H1 (cell line): Measurements from ENCODE around the gene PDE8B. TPM values are rescaled to one million over a fixed set of nuclear protein-coding genes. Genes with fewer than 3 reads are reported as not detected.
A peak's percentile ranks its signal among the peaks of the same experiment; 100 is the strongest.

Source experiments
- CTCF ChIA-PET: fragments of 300-600 bp; sonication (Branson Sonifier 250); formaldehyde crosslinking; loops from one replicate; lab custom pipeline; 2021; ENCODE audit not compliant: partially characterized antibody; lab: Charles Lee
- POLR2A ChIA-PET: fragments of 300-600 bp; sonication (Branson Sonifier 250); formaldehyde crosslinking; loops from one replicate; lab custom pipeline; 2021; ENCODE audit warnings: inconsistent platforms; ENCODE audit not compliant: partially characterized antibody; lab: Charles Lee
- DNase-seq, 2 experiments: peaks; one replicate each; pipeline versions ENCODE4 v3.0.0 to v3.0.0-alpha.2; 2010 to 2022; ENCODE audit warnings: low spot score in 2 of 2, low read depth in 1 of 2, mixed read lengths in 1 of 2
- FAIRE-seq: peaks from 2 replicates; lab custom pipeline; 2011; peaks lifted over from hg19 to GRCh38; lab: Jason Lieb, UNC
- H2AFZ ChIP-seq: 2 replicates; pipeline ENCODE4 v1.8.1; 2012; ENCODE audit warnings: low read length, inconsistent platforms
- H2AK5ac ChIP-seq: 2 replicates; pipeline ENCODE4 v1.6.1; 2013; ENCODE audit warnings: low read depth, low read length
- H2BK120ac ChIP-seq: replicated peaks from 2 replicates; pipeline ENCODE3; 2013; ENCODE audit warnings: low read depth, low read length, inconsistent platforms
- H2BK12ac ChIP-seq: 2 replicates; pipeline ENCODE4 v1.6.1; 2013; ENCODE audit warnings: low read depth, low read length
- H2BK15ac ChIP-seq: 2 replicates; pipeline ENCODE4 v1.6.1; 2013; ENCODE audit warnings: low read length
- H2BK20ac ChIP-seq: 2 replicates; pipeline ENCODE4 v1.6.1; 2013; ENCODE audit warnings: low read length
- H2BK5ac ChIP-seq: 2 replicates; pipeline ENCODE4 v1.6.1; 2013; ENCODE audit warnings: low read depth, low read length
- H3K14ac ChIP-seq: 2 replicates; pipeline ENCODE4 v1.6.1; 2013; ENCODE audit warnings: inconsistent platforms; ENCODE audit not compliant: insufficient read length
- H3K18ac ChIP-seq: 2 replicates; pipeline ENCODE4 v1.6.1; 2013; ENCODE audit warnings: low read length; ENCODE audit errors: extremely low read depth
- H3K23ac ChIP-seq: 2 replicates; pipeline ENCODE4 v1.6.1; 2013; ENCODE audit warnings: inconsistent platforms; ENCODE audit not compliant: insufficient read length
- H3K23me2 ChIP-seq: 2 replicates; pipeline ENCODE4 v1.6.1; 2013; ENCODE audit warnings: low read depth, low read length
- H3K27ac ChIP-seq: 2 replicates; pipeline ENCODE4 v1.6.1; 2011; ENCODE audit warnings: low read depth, low read length, inconsistent platforms
- H3K27me3 ChIP-seq, 4 experiments: replicated peaks in 1 of 4; 1 replicate in 1 of 4; 2 replicates in 3 of 4; pipeline versions ENCODE4 v1.6.1 to v1.8.1; 2011 to 2013; ENCODE audit warnings: low read length in 3 of 4, mild to moderate bottlenecking in 3 of 4, inconsistent platforms in 2 of 4, mixed read lengths in 2 of 4, moderate library complexity in 1 of 4; ENCODE audit not compliant: control insufficient read depth in 3 of 4, insufficient read depth in 3 of 4; ENCODE audit errors: extremely low read depth in 1 of 4
- H3K36me3 ChIP-seq, 4 experiments: 2 replicates each; pipeline versions ENCODE4 v1.6.1 to v1.8.1; 2011 to 2013; ENCODE audit warnings: mild to moderate bottlenecking in 4 of 4, low read length in 3 of 4, moderate library complexity in 2 of 4, control low read depth in 1 of 4, inconsistent platforms in 1 of 4; ENCODE audit not compliant: insufficient read depth in 4 of 4, control insufficient read depth in 2 of 4
- H3K4ac ChIP-seq: replicated peaks from 2 replicates; pipeline ENCODE3; 2013; ENCODE audit warnings: low read length, low read depth, mixed read lengths, inconsistent platforms; ENCODE audit not compliant: insufficient read length
- H3K4me1 ChIP-seq, 4 experiments: replicated peaks in 1 of 4; 1 replicate in 1 of 4; 2 replicates in 3 of 4; pipeline versions ENCODE4 v1.6.1 to v1.8.1; 2011 to 2013; ENCODE audit warnings: low read length in 3 of 4, inconsistent platforms in 2 of 4, mixed read lengths in 1 of 4; ENCODE audit not compliant: insufficient read depth in 4 of 4, control insufficient read depth in 3 of 4
- H3K4me2 ChIP-seq, 2 experiments: 2 replicates each; pipeline versions ENCODE4 v1.6.1 to v1.8.1; 2011 to 2013; ENCODE audit warnings: low read depth in 2 of 2, low read length in 2 of 2, control low read depth in 1 of 2, inconsistent platforms in 1 of 2, mild to moderate bottlenecking in 1 of 2; ENCODE audit not compliant: insufficient read depth in 1 of 2
- H3K4me3 ChIP-seq, 4 experiments: fragments of 200-600, 300-600 bp in 1 of 4; sonication (generic), shearing (Covaris generic), sonication (Bioruptor Twin) in 1 of 4; 2 replicates each; pipeline versions ENCODE4 v1.5.1 to v1.8.1; 2011 to 2016; ENCODE audit warnings: low read length in 4 of 4, low read depth in 3 of 4, control low read depth in 2 of 4, inconsistent platforms in 2 of 4, mild to moderate bottlenecking in 2 of 4, mixed read lengths in 1 of 4, moderate library complexity in 1 of 4; ENCODE audit not compliant: insufficient read depth in 2 of 4; ENCODE audit errors: extremely low read depth in 1 of 4
- H3K56ac ChIP-seq: replicated peaks from 2 replicates; pipeline ENCODE3; 2013; ENCODE audit warnings: low read depth, mild to moderate bottlenecking, mixed read lengths, low read length, inconsistent platforms; ENCODE audit not compliant: insufficient read length
- H3K79me1 ChIP-seq: 2 replicates; pipeline ENCODE4 v1.6.1; 2013; ENCODE audit warnings: low read depth, low read length, control low read depth
- H3K79me2 ChIP-seq, 2 experiments: 2 replicates each; pipeline versions ENCODE4 v1.6.1 to v1.8.1; 2012 to 2013; ENCODE audit warnings: low read length in 2 of 2, mild to moderate bottlenecking in 2 of 2, inconsistent platforms in 1 of 2; ENCODE audit not compliant: insufficient read depth in 2 of 2, control insufficient read depth in 1 of 2
- H3K9ac ChIP-seq, 4 experiments: replicated peaks in 1 of 4; 1 replicate in 1 of 4; 2 replicates in 3 of 4; pipeline versions ENCODE4 v1.6.1 to v1.8.1; 2011 to 2013; ENCODE audit warnings: low read depth in 3 of 4, low read length in 3 of 4, control low read depth in 2 of 4, mild to moderate bottlenecking in 2 of 4, moderate library complexity in 2 of 4, inconsistent platforms in 1 of 4; ENCODE audit errors: extremely low read depth in 1 of 4
- H3K9me3 ChIP-seq, 2 experiments: 2 replicates each; pipeline versions ENCODE4 v1.6.1 to v1.8.1; 2012 to 2013; ENCODE audit warnings: mild to moderate bottlenecking in 2 of 2, moderate library complexity in 2 of 2, control low read depth in 1 of 2, inconsistent platforms in 1 of 2, low read depth in 1 of 2, low read length in 1 of 2, mixed read lengths in 1 of 2; ENCODE audit not compliant: insufficient read depth in 2 of 2
- H4K20me1 ChIP-seq, 2 experiments: replicated peaks in 1 of 2; 2 replicates each; pipeline versions ENCODE3 to v1.8.1; 2011 to 2013; ENCODE audit warnings: inconsistent platforms in 2 of 2, low read length in 2 of 2, mild to moderate bottlenecking in 1 of 2; ENCODE audit not compliant: insufficient read depth in 2 of 2, control insufficient read depth in 1 of 2
- H4K5ac ChIP-seq: 2 replicates; pipeline ENCODE4 v1.6.1; 2013; ENCODE audit warnings: low read length, low read depth, mixed read lengths, inconsistent platforms; ENCODE audit not compliant: insufficient read length
- H4K8ac ChIP-seq: 2 replicates; pipeline ENCODE4 v1.8.0; 2013; ENCODE audit warnings: mild to moderate bottlenecking, moderate library complexity, low read length, inconsistent platforms; ENCODE audit not compliant: insufficient read depth; ENCODE audit errors: extremely low read depth
- H4K91ac ChIP-seq: replicated peaks from 2 replicates; pipeline ENCODE3; 2013; ENCODE audit warnings: low read length, mixed read lengths, inconsistent platforms; ENCODE audit not compliant: insufficient read length
- FOSL1 ChIP-seq: IDR thresholded peaks from 2 replicates; pipeline ENCODE4 v1.6.1; 2011; ENCODE audit warnings: mild to moderate bottlenecking, low read depth, low read length, moderate library complexity; ENCODE audit not compliant: insufficient read depth
- KDM4A ChIP-seq: IDR thresholded peaks from one replicate; pipeline ENCODE4 v1.7.1; 2012; ENCODE audit warnings: low read depth, mild to moderate bottlenecking, moderate library complexity, low read length, inconsistent platforms; ENCODE audit not compliant: severe bottlenecking
- PHF8 ChIP-seq: fragments of 200-600 bp; sonication (generic); conservative IDR thresholded peaks from 2 replicates; pipeline ENCODE4 v1.7.1; 2012; ENCODE audit warnings: low read depth, mild to moderate bottlenecking, inconsistent platforms, low read length, moderate library complexity
- RNF2 ChIP-seq: fragments of 200-900, 300-1000 bp; sonication (generic); IDR thresholded peaks from 2 replicates; pipeline ENCODE4 v1.7.1; 2016; ENCODE audit warnings: borderline replicate concordance, low read depth, mild to moderate bottlenecking, antibody characterized with exemption, low read length; ENCODE audit not compliant: poor library complexity, severe bottlenecking; ENCODE audit errors: missing control alignments
- SP4 ChIP-seq: IDR thresholded peaks from 2 replicates; pipeline ENCODE4 v1.6.1; 2012; ENCODE audit warnings: low read length, inconsistent platforms
- SRF ChIP-seq: IDR thresholded peaks from 2 replicates; pipeline ENCODE4 v1.6.1; 2011; ENCODE audit warnings: mild to moderate bottlenecking, low read depth, low read length, moderate library complexity
- SUZ12 ChIP-seq: fragments of 200-600 bp; sonication (generic); IDR thresholded peaks from 2 replicates; pipeline ENCODE4 v1.6.1; 2012; ENCODE audit warnings: mild to moderate bottlenecking, inconsistent platforms, low read length, moderate library complexity, mixed read lengths
- WGBS, 2 experiments: shearing (Covaris generic) in 1 of 2; methylation state at CpG; one replicate each; pipeline versions ENCODE4 v1.1.6 to v1.1.7; 2013 to 2015; ENCODE audit warnings: low lambda C conversion rate in 2 of 2, mixed read lengths in 2 of 2, inconsistent platforms in 1 of 2, low coverage in 1 of 2, missing lambda C conversion rate in 1 of 2; ENCODE audit not compliant: insufficient replicate concordance in 2 of 2, insufficient coverage in 1 of 2, insufficient read length in 1 of 2; ENCODE audit errors: extremely low coverage in 1 of 2, missing lambda C conversion rate in 1 of 2; 5-methylcytosine and 5-hydroxymethylcytosine counted together
- polyA plus RNA-seq, 7 experiments: library from polyadenylated mRNA; depleted of rRNA in 3 of 7; stranded (reverse) in 5 of 7; unstranded in 2 of 7; fragments of >200 nt in 5 of 7; fragments of 200-250 nt in 2 of 7; gene quantifications; 1 replicate in 5 of 7; 2 replicates in 1 of 7; 4 replicates in 1 of 7; pipeline versions ENCODE4 v1.2.1 to v1.2.3, GENCODE V29; 2011 to 2013; ENCODE audit warnings: missing spikeins in 2 of 7, mixed read lengths in 2 of 7
- total RNA-seq: library from RNA; stranded (reverse); fragmentation: NEBNext Ultra II Directional; extraction: Animal tissue kit (Norgen Biotek cat#: 25700); gene quantifications from 2 replicates; pipeline ENCODE4 v1.2.1, GENCODE V29; 2021
- TF ChIP-seq, protein P1 (sequence below): IDR thresholded peaks from 2 replicates; pipeline ENCODE4 v1.6.1; 2012; ENCODE audit warnings: inconsistent platforms
- TF ChIP-seq, protein P2 (sequence below): IDR thresholded peaks from 2 replicates; pipeline ENCODE4 v1.6.1; 2012; ENCODE audit warnings: inconsistent platforms

Gene PDE8B
- total and polyA plus RNA-seq, 2 of the 8 experiments (the other 6 are each of a cell fraction or from before 2014, with no cell fraction given), result 0.32 to 1.1 TPM

DNA sequence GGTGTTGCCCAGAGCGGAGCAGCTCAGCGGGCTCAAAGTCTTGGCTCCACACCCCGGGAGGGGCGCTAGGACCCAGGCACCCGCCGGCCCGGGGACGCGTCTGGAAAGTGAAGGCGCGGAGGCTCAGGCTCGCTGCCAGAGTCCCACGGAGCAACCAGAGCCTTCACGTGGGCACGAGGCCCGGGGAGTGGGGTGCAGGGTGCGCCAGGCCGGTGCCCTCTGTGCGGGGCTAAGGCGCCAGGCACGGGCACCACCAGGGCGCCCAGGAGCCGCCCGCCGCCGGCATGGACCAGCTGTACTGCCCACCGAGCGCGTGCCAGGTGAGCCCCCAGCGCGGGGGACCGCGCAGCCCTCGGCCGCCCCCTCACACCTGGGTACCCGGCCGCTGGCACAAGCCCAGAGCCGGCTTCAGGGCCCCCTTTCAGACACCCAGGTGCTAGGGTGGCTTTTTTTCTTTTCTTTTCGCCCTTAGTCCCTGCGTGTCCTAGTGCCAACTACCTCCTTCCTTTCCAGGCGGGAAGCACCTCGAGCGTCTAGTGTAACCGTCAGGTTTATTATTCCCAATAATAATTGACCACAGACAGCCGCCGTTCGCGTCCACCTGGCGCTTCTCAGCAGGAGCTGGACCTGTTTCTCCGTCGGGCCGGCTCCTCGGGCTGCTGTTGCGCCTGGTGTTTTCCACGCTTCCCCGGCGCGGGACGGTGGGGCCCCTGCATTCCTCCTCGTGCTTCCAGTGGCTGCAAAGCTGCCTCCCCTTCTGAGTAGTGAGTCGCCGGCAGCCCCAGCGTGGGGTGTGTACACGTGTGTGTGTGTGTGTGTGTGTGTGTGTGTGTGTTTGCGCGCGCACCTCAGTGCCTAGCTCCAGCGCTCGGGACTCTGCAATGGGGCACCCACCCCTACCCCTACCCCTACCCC lies 30.1 kb upstream of the PDE8B start:
- Histone ChIP-seq H3K4me1 (peaks cover 0 to 7% (median 0%) of the 10 kb centered on the region in 4 experiments; a peak in 1 of 7 replicates), H2AFZ (peak overlapping the region; percentile 4; the same call in 1 of the 2 replicates), H4K20me1 (no peaks in the 10 kb centered on the region), H3K4me3 (peak overlapping the region; percentile 43 to 68 (median 52)), H3K18ac (no peak overlapping the region; the same call in 1 of the 2 replicates), H2BK12ac (no peak overlapping the region), H3K56ac (no peak overlapping the region), H2AK5ac (no peak overlapping the region), H3K79me2 (no peaks in the 10 kb centered on the region), H2BK5ac (no peak overlapping the region), H3K14ac (no peak overlapping the region), H3K36me3 (no peaks in the 10 kb centered on the region), H2BK15ac (no peak overlapping the region), H3K27me3 (peaks cover 14 to 32% (median 28%) of the 10 kb centered on the region in 4 experiments), H3K23ac (no peak overlapping the region), H2BK120ac (no peak overlapping the region), H4K91ac (no peak overlapping the region), H3K4me2 (peak overlapping the region; percentile 88), H4K8ac (peak overlapping the region; percentile 71; the same call in 1 of the 2 replicates), H3K79me1 (no peaks in the 10 kb centered on the region), H3K4ac (no peak overlapping the region), H2BK20ac (no peak overlapping the region), H3K27ac (no peak overlapping the region), H3K9ac (no peak overlapping the region), H4K5ac (no peak overlapping the region), H3K9me3 (no peaks in the 10 kb centered on the region), H3K23me2 (peaks cover 16% of the 10 kb centered on the region; the same call in 1 of the 2 replicates)
- ChIA-PET CTCF (interaction anchor here (0.8 to 1.3 kb wide), 5 partner anchors 12 to 46 kb away, joined by 3 to 7 read pairs (median 3); no protein-coding TSS in a partner anchor), POLR2A (interaction anchor here (0.6 to 1.3 kb wide), 3 partner anchors 13 to 41 kb away, joined by 3 to 5 read pairs (median 3); no protein-coding TSS in a partner anchor)
- DNase-seq, result peak in 1 of 2 experiments; percentile 63
- no peak for FAIRE-seq
- WGBS, 2 experiments, result 3% methylated on average over 60 of the region's 69 CpGs; no CpG with 5 or more reads in 1 of the 2 experiments
- TF ChIP-seq RNF2 (peak; percentile 50), KDM4A (peak; percentile 91), SP4 (no peak), FOSL1 (peak; percentile 92), PHF8 (no peak), SUZ12 (peak; percentile 74), SRF (no peak)
- TF ChIP-seq, protein P1, sequence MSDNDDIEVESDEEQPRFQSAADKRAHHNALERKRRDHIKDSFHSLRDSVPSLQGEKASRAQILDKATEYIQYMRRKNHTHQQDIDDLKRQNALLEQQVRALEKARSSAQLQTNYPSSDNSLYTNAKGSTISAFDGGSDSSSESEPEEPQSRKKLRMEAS, result peak; percentile 53
- TF ChIP-seq, protein P2, sequence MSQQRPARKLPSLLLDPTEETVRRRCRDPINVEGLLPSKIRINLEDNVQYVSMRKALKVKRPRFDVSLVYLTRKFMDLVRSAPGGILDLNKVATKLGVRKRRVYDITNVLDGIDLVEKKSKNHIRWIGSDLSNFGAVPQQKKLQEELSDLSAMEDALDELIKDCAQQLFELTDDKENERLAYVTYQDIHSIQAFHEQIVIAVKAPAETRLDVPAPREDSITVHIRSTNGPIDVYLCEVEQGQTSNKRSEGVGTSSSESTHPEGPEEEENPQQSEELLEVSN, result peak; percentile 19; the same call in 1 of the 2 replicates
